Hepatocyte (in vitro differentiated cells): ENCODE measurements around the gene MOV10L1. TPM values are rescaled to one million over a fixed set of nuclear protein-coding genes. Genes with fewer than 3 reads are reported as not detected.

Source experiments
- DNase-seq: peaks from one replicate; pipeline ENCODE4 v3.0.0-alpha.2; 2016; ENCODE audit warnings: low spot score
- H2AFZ ChIP-seq: fragments of 200-600 bp; sonication (generic); 2 replicates; pipeline ENCODE4 v1.6.0; 2016; ENCODE audit warnings: antibody characterized with exemption, mild to moderate bottlenecking
- H3K27ac ChIP-seq: fragments of 200-600 bp; sonication (generic); 2 replicates; pipeline ENCODE4 v1.5.1; 2016; ENCODE audit warnings: mild to moderate bottlenecking
- H3K27me3 ChIP-seq: fragments of 200-600 bp; sonication (generic); 2 replicates; pipeline ENCODE4 v1.6.1; 2016
- H3K36me3 ChIP-seq: fragments of 200-600 bp; sonication (generic); replicated peaks from 2 replicates; pipeline ENCODE4 v1.5.1; 2016; ENCODE audit warnings: low read depth; ENCODE audit not compliant: insufficient read depth
- H3K4me1 ChIP-seq: fragments of 200-600 bp; sonication (generic); 2 replicates; pipeline ENCODE4 v1.5.1; 2016; ENCODE audit warnings: mild to moderate bottlenecking, moderate library complexity; ENCODE audit not compliant: insufficient read depth
- H3K4me2 ChIP-seq: fragments of 200-600 bp; sonication (generic); 2 replicates; pipeline ENCODE4 v1.6.0; 2016
- H3K4me3 ChIP-seq: fragments of 200-600 bp; sonication (generic); 2 replicates; pipeline ENCODE4 v1.5.1; 2016; ENCODE audit warnings: mild to moderate bottlenecking
- H3K79me2 ChIP-seq: fragments of 200-600 bp; sonication (generic); 2 replicates; pipeline ENCODE4 v1.6.0; 2017; ENCODE audit warnings: mild to moderate bottlenecking
- H3K9me2 ChIP-seq: fragments of 200-600 bp; sonication (generic); replicated peaks from 2 replicates; pipeline ENCODE4 v1.6.0; 2017; ENCODE audit warnings: mild to moderate bottlenecking; ENCODE audit not compliant: insufficient read depth
- H3K9me3 ChIP-seq: fragments of 200-600 bp; sonication (generic); 2 replicates; pipeline ENCODE4 v1.5.1; 2016; ENCODE audit warnings: low read depth, mild to moderate bottlenecking
- H4K20me1 ChIP-seq: fragments of 200-600 bp; sonication (generic); 2 replicates; pipeline ENCODE4 v1.6.0; 2016; ENCODE audit warnings: mild to moderate bottlenecking; ENCODE audit not compliant: insufficient read depth, poor library complexity, severe bottlenecking
- CTCF ChIP-seq: fragments of 200-600 bp; sonication (generic); IDR thresholded peaks from 2 replicates; pipeline ENCODE4 v1.5.1; 2016; ENCODE audit warnings: antibody characterized with exemption, mild to moderate bottlenecking; ENCODE audit not compliant: poor library complexity
- EZH2 ChIP-seq: fragments of 200-600 bp; sonication (generic); IDR thresholded peaks from 2 replicates; pipeline ENCODE4 v1.6.1; 2016; ENCODE audit warnings: antibody characterized with exemption, mild to moderate bottlenecking, borderline replicate concordance
- EZH2phosphoT487 ChIP-seq: fragments of 200-600 bp; sonication (generic); IDR thresholded peaks from one replicate; pipeline ENCODE4 v1.6.1; 2018; ENCODE audit warnings: antibody characterized with exemption, mild to moderate bottlenecking, low read depth, moderate library complexity; ENCODE audit not compliant: unreplicated experiment, severe bottlenecking
- WGBS: methylation state at CpG from one replicate; pipeline ENCODE4 v1.1.6; 2016; ENCODE audit warnings: low lambda C conversion rate; ENCODE audit errors: missing lambda C conversion rate; 5-methylcytosine and 5-hydroxymethylcytosine counted together
- polyA plus RNA-seq: library from polyadenylated mRNA; unstranded; fragments of >200 nt; fragmentation: Nextera tagmentation; extraction: Ambion mirVana; gene quantifications from 2 replicates; pipeline ENCODE4 v1.2.1, GENCODE V29; 2016
- total RNA-seq: library from RNA; depleted of rRNA; stranded (reverse); fragments of >200 nt; gene quantifications from 2 replicates; pipeline ENCODE4 v1.2.3, GENCODE V29; 2014

MOV10L1 gene
- total RNA-seq, result 0.92 and 3.6 TPM in 2 replicates
- 0.36 and 2.0 TPM in 2 replicates for polyA plus RNA-seq

GRCh38 chr22:50089682-50090411 lies at the start of gene MOV10L1:
Gene MOV10L1 (plus strand): TSS chr22:50090006. CDS start chr22:50090089, 83 bp downstream.
- no peaks in the 10 kb centered on the region for H4K20me1 ChIP-seq
- no peaks in the 10 kb centered on the region for H3K9me2 ChIP-seq
- no peaks in the 10 kb centered on the region for H3K79me2 ChIP-seq
- DNase-seq, result no peak
- no peak within 1 kb of the TSS for H3K4me2 ChIP-seq
- H3K4me1 ChIP-seq, result peaks cover 16% of the 10 kb centered on the region
- WGBS, result 86% methylated on average over 81 of the region's 83 CpGs
- no peak within 1 kb of the TSS for H2AFZ ChIP-seq
- H3K27ac ChIP-seq, result no peak within 1 kb of the TSS
- no peak within 1 kb of the TSS for H3K4me3 ChIP-seq
- no peaks in the 10 kb centered on the region for H3K36me3 ChIP-seq
- no peaks in the 10 kb centered on the region for H3K27me3 ChIP-seq
- no peak for TF ChIP-seq EZH2
- TF ChIP-seq CTCF, result no peak
- TF ChIP-seq EZH2phosphoT487, result no peak
- no peaks in the 10 kb centered on the region for H3K9me3 ChIP-seq

- Histone ChIP-seq H3K4me2 (no peak overlapping the region), H3K79me2 (no peaks in the 10 kb centered on the region), H3K36me3 (no peaks in the 10 kb centered on the region), H3K27ac (no peak overlapping the region), H3K4me3 (no peak overlapping the region), H4K20me1 (no peaks in the 10 kb centered on the region), H2AFZ (no peak overlapping the region), H3K9me2 (no peaks in the 10 kb centered on the region), H3K4me1 (no peaks in the 10 kb centered on the region), H3K9me3 (peaks cover 7% of the 10 kb centered on the region), H3K27me3 (no peaks in the 10 kb centered on the region)
- whole genome bisulfite sequencing, result 93% methylated on average over 7 of the region's 7 CpGs
- TF ChIP-seq EZH2, result no peak
- no peak for TF ChIP-seq EZH2phosphoT487
- TF ChIP-seq CTCF, result no peak
- DNase-seq, result no peak
Measured at GRCh38 chr22:50040717-50041116, 49.1 kb upstream of the MOV10L1 start.

GRCh38 chr22:50041361-50042065 lies 48.3 kb upstream of the MOV10L1 start:
- Histone ChIP-seq H3K9me2 (no peaks in the 10 kb centered on the region), H3K27ac (no peak overlapping the region), H3K4me3 (no peak overlapping the region), H3K36me3 (no peaks in the 10 kb centered on the region), H3K4me1 (no peaks in the 10 kb centered on the region), H3K79me2 (no peaks in the 10 kb centered on the region), H3K9me3 (peaks cover 7% of the 10 kb centered on the region), H3K4me2 (no peak overlapping the region), H4K20me1 (no peaks in the 10 kb centered on the region), H3K27me3 (no peaks in the 10 kb centered on the region), H2AFZ (no peak overlapping the region)
- TF ChIP-seq EZH2phosphoT487 (no peak), EZH2 (no peak), CTCF (no peak)
- 89% methylated on average over 17 of the region's 17 CpGs for WGBS
- no peak for DNase-seq
